Kidney (tissue), 14 donors: ENCODE data around the gene NEK4. TPM values are rescaled to one million over a fixed set of nuclear protein-coding genes. Genes with fewer than 3 reads are reported as not detected.

Source experiments
- DNase-seq, 5 donors: peaks; one replicate each; pipeline ENCODE4 v3.0.0-alpha.2; 2013 to 2020
- FAIRE-seq: peaks from 2 replicates; lab custom pipeline; 2012; peaks lifted over from hg19 to GRCh38; lab: Jason Lieb, UNC
- H3K27ac ChIP-seq, 2 donors: one replicate each; pipeline ENCODE4 v1.7.0; 2013; ENCODE audit warnings: low read depth in 2 of 2, low read length in 2 of 2, inconsistent platforms in 1 of 2
- H3K27me3 ChIP-seq: one replicate; pipeline ENCODE4 v1.7.1; 2013; ENCODE audit warnings: low read length, inconsistent platforms; ENCODE audit not compliant: control insufficient read depth, insufficient read depth
- H3K36me3 ChIP-seq, 3 donors: one replicate each; pipeline versions ENCODE4 v1.7.0 to v1.7.1; 2013; ENCODE audit warnings: low read length in 3 of 3, control low read depth in 1 of 3, inconsistent platforms in 1 of 3; ENCODE audit not compliant: insufficient read depth in 3 of 3, control insufficient read depth in 2 of 3
- H3K4me1 ChIP-seq, 3 donors: one replicate each; pipeline versions ENCODE4 v1.7.0 to v1.7.1; 2013; ENCODE audit warnings: low read length in 3 of 3, inconsistent platforms in 1 of 3, low read depth in 1 of 3; ENCODE audit not compliant: control insufficient read depth in 2 of 3, insufficient read depth in 2 of 3
- H3K4me3 ChIP-seq, 3 donors: one replicate each; pipeline versions ENCODE4 v1.7.0 to v1.8.1; 2013; ENCODE audit warnings: low read length in 3 of 3, control low read depth in 1 of 3, inconsistent platforms in 1 of 3
- H3K9ac ChIP-seq, 3 donors: one replicate each; pipeline versions ENCODE4 v1.7.0 to v1.7.1; 2013; ENCODE audit warnings: low read length in 3 of 3, control low read depth in 1 of 3, inconsistent platforms in 1 of 3
- H3K9me3 ChIP-seq, 3 donors: one replicate each; pipeline versions ENCODE4 v1.7.0 to v1.7.1; 2013; ENCODE audit warnings: low read length in 3 of 3, control low read depth in 1 of 3, inconsistent platforms in 1 of 3; ENCODE audit not compliant: control insufficient read depth in 2 of 3, insufficient read depth in 1 of 3
- intact Hi-C: fragments of 100-400 bp; cut with DNase I; formaldehyde crosslinking; loops from one replicate; pipeline ENCODE4 v1.11.1; 2022
- polyA plus RNA-seq: library from polyadenylated mRNA; stranded (reverse); fragments of 350-450 nt; fragmentation: Illumina TruSeq; extraction: RNeasy Lipid Tissue Mini Kit (QIAGEN cat#74804); gene quantifications from one replicate; pipeline ENCODE4 v1.2.3, GENCODE V29; 2014; ENCODE audit warnings: low read depth, low replicate concordance; ENCODE audit not compliant: insufficient read depth
- total RNA-seq: library from RNA; stranded (reverse); fragmentation: NEBNext Ultra II Directional; extraction: Animal tissue kit (Norgen Biotek cat#: 25700); gene quantifications from one replicate; pipeline ENCODE4 v1.2.1, GENCODE V29; 2021
- TF ChIP-seq, protein P1 (sequence below): IDR thresholded peaks from 3 replicates; pipeline ENCODE4 v1.5.1; 2012; ENCODE audit warnings: mild to moderate bottlenecking, moderate library complexity, borderline replicate concordance; ENCODE audit not compliant: insufficient read depth; ENCODE audit errors: extremely low read depth
- donor health status: control.
- donor health status: control.
- donor health status: control.
- donor health status: control.
- donor health status: control.
- donor health status: DM: yes; HTN: yes; CAD: no.
- donor health status: Normal renal cell carcinoma (clear cell type).

The NEK4 gene
- total and polyA plus RNA-seq, 2 donors from 2014 or later: 5.5 to 27.9 TPM

- H3K4me3 ChIP-seq: no peak overlapping the region
- TF ChIP-seq, protein P1, sequence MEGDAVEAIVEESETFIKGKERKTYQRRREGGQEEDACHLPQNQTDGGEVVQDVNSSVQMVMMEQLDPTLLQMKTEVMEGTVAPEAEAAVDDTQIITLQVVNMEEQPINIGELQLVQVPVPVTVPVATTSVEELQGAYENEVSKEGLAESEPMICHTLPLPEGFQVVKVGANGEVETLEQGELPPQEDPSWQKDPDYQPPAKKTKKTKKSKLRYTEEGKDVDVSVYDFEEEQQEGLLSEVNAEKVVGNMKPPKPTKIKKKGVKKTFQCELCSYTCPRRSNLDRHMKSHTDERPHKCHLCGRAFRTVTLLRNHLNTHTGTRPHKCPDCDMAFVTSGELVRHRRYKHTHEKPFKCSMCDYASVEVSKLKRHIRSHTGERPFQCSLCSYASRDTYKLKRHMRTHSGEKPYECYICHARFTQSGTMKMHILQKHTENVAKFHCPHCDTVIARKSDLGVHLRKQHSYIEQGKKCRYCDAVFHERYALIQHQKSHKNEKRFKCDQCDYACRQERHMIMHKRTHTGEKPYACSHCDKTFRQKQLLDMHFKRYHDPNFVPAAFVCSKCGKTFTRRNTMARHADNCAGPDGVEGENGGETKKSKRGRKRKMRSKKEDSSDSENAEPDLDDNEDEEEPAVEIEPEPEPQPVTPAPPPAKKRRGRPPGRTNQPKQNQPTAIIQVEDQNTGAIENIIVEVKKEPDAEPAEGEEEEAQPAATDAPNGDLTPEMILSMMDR: no peak
- H3K27me3 ChIP-seq: no peaks in the 10 kb centered on the region
- no peaks in the 10 kb centered on the region for H3K36me3 ChIP-seq
- H3K4me1 ChIP-seq: no peaks in the 10 kb centered on the region
- no peak overlapping the region for H3K27ac ChIP-seq
- no peak for FAIRE-seq
- DNase-seq: no peak
- intact Hi-C loops: no loop called here
- no peak overlapping the region for H3K9ac ChIP-seq
- no peaks in the 10 kb centered on the region for H3K9me3 ChIP-seq
Observed at GRCh38 chr3:52811452-52812011, 40.8 kb upstream of the NEK4 start.

GRCh38 chr3:52810923-52811322 is 40.2 kb upstream of the NEK4 start:
- Histone ChIP-seq H3K9ac (no peak overlapping the region), H3K36me3 (no peaks in the 10 kb centered on the region), H3K4me1 (no peaks in the 10 kb centered on the region), H3K4me3 (no peak overlapping the region), H3K27ac (no peak overlapping the region), H3K27me3 (no peaks in the 10 kb centered on the region), H3K9me3 (no peaks in the 10 kb centered on the region)
- intact Hi-C loops: no loop called here
- TF ChIP-seq, protein P1: no peak
- DNase-seq (no peak), FAIRE-seq (no peak)

GRCh38 chr3:52809662-52810377 is 39.1 kb upstream of the NEK4 start:
- intact Hi-C loops: no loop called here
- FAIRE-seq (no peak), DNase-seq (no peak)
- Histone ChIP-seq H3K9ac (no peak overlapping the region), H3K9me3 (no peaks in the 10 kb centered on the region), H3K36me3 (no peaks in the 10 kb centered on the region), H3K4me3 (no peak overlapping the region), H3K27me3 (no peaks in the 10 kb centered on the region), H3K4me1 (no peaks in the 10 kb centered on the region), H3K27ac (no peak overlapping the region)
- TF ChIP-seq, protein P1: no peak
